Measurements from ENCODE around the gene NUCB2.

Gene NUCB2

DNA sequence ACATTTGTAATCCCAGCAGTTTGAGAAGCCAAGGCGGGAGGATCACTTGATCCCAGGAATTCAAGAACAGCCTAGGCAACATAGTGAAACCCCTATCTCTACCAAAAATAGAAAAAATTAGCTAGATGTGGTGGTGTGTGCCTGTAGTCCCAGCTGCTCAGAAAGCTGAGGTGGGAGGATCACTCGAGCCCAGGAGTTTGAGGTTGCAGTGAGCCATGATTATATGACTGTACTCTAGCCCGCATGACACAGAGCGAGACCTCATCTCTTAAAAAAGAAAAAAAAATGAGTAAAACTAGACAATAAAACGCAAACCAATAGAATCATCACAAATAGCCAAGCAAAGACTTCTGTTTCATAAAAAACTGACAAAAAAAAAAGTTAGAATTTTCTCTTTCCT is 21.8 kb downstream of the NUCB2 start:
- H3K4me2 ChIP-seq (ENCODE audit: low read length) = no peak overlapping the region
- no peak overlapping the region for H3K9ac ChIP-seq
- TF ChIP-seq, protein P1, sequence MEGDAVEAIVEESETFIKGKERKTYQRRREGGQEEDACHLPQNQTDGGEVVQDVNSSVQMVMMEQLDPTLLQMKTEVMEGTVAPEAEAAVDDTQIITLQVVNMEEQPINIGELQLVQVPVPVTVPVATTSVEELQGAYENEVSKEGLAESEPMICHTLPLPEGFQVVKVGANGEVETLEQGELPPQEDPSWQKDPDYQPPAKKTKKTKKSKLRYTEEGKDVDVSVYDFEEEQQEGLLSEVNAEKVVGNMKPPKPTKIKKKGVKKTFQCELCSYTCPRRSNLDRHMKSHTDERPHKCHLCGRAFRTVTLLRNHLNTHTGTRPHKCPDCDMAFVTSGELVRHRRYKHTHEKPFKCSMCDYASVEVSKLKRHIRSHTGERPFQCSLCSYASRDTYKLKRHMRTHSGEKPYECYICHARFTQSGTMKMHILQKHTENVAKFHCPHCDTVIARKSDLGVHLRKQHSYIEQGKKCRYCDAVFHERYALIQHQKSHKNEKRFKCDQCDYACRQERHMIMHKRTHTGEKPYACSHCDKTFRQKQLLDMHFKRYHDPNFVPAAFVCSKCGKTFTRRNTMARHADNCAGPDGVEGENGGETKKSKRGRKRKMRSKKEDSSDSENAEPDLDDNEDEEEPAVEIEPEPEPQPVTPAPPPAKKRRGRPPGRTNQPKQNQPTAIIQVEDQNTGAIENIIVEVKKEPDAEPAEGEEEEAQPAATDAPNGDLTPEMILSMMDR (IDR thresholded peaks at IDR 0.05) = no peak
- no peak overlapping the region for H2AFZ ChIP-seq
- no peaks in the 10 kb centered on the region for H3K79me2 ChIP-seq
- no peaks in the 10 kb centered on the region for H3K9me3 ChIP-seq (ENCODE audit: control insufficient read depth, low read length)
- H3K27ac ChIP-seq = no peak overlapping the region
- H3K4me1 ChIP-seq = peaks cover 3% of the 10 kb centered on the region
- H3K4me3 ChIP-seq (ENCODE audit: low read depth, low read length) = no peak overlapping the region
- no peaks in the 10 kb centered on the region for H3K36me3 ChIP-seq (ENCODE audit: control insufficient read depth, insufficient read depth, low read length)
- H3K27me3 ChIP-seq (ENCODE audit: control insufficient read depth, insufficient read depth, low read length) = no peaks in the 10 kb centered on the region

DNA sequence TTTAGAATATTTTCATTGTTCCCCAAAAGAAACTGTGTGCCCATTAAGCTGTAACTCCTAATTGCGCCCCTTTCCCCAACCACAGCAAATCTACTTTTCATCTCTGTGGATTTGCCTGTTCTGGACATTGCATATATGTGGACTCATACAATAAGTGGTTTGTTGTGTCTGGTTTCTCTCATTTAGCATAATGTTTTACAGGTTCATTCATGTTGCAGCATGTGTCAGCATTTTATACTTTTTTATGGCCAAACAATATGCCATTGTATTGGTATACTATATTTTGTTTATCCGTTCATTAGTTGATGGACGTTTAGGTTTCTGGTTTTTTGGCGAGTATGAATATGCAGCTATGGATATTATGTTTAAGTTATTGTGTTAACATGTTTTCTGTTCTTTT is 23.8 kb downstream of the NUCB2 start:
- H3K27ac ChIP-seq = no peak overlapping the region
- no peaks in the 10 kb centered on the region for H3K9me3 ChIP-seq (ENCODE audit: control insufficient read depth, low read length)
- H3K4me3 ChIP-seq (ENCODE audit: low read depth, low read length) = no peak overlapping the region
- no peaks in the 10 kb centered on the region for H3K27me3 ChIP-seq (ENCODE audit: control insufficient read depth, insufficient read depth, low read length)
- no peaks in the 10 kb centered on the region for H3K4me1 ChIP-seq
- no peak overlapping the region for H3K9ac ChIP-seq
- no peak overlapping the region for H3K4me2 ChIP-seq (ENCODE audit: low read length)
- no peaks in the 10 kb centered on the region for H3K79me2 ChIP-seq
- no peak overlapping the region for H2AFZ ChIP-seq
- TF ChIP-seq, protein P1 (IDR thresholded peaks at IDR 0.05) = no peak
- no peaks in the 10 kb centered on the region for H3K36me3 ChIP-seq (ENCODE audit: control insufficient read depth, insufficient read depth, low read length)

DNA sequence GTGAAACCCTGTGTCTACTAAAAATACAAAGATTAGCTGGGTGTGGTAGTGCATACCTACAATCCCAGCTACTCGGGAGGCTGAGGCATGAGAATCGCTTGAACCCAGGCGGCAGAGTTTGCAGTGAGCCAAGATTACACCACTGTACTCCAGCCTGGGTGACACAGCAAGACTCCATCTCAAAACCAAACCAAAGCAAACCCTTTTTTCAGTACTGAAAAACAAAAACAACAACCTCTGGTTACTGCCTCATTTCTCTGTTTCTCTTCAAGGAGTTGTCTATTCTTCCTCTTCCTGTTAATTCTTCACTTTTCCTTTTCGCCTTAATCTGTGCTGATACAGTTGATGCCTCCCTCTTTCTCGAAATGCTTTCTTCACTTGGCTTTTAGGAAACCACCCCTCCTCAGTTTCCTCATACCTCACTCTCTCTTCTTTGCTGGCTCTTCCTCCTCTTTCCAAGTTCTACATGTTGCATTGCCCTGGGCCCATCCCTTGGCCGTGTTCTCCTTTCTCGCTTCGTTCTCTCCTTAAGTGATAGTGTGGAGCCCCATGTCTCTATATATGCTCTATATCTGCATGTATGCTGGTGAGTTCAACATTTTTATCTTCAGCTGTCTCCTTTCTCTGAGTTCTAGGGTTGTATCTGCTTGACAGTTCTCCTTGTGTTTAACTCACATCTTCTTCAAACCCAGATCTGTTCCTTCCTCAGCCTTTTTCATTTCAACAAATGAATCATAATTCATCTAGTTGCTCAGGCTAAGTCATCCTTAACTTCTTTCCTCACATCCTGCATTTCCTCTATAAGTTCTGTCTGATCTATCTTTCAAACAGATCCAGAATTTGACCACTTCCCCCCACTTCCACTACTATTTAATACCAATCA is 37.1 kb downstream of the NUCB2 start:
- TF ChIP-seq, protein P1 (IDR thresholded peaks at IDR 0.05) = no peak
- Histone ChIP-seq H3K27me3 (ENCODE audit: control insufficient read depth, insufficient read depth, low read length) (no peaks in the 10 kb centered on the region), H3K36me3 (ENCODE audit: control insufficient read depth, insufficient read depth, low read length) (no peaks in the 10 kb centered on the region), H3K79me2 (no peaks in the 10 kb centered on the region), H3K9me3 (ENCODE audit: control insufficient read depth, low read length) (no peaks in the 10 kb centered on the region), H2AFZ (no peak overlapping the region), H3K4me1 (peaks cover 4% of the 10 kb centered on the region), H3K4me3 (ENCODE audit: low read depth, low read length) (no peak overlapping the region), H3K4me2 (ENCODE audit: low read length) (no peak overlapping the region), H3K9ac (no peak overlapping the region), H3K27ac (peak overlapping the region; percentile 76)

DNA sequence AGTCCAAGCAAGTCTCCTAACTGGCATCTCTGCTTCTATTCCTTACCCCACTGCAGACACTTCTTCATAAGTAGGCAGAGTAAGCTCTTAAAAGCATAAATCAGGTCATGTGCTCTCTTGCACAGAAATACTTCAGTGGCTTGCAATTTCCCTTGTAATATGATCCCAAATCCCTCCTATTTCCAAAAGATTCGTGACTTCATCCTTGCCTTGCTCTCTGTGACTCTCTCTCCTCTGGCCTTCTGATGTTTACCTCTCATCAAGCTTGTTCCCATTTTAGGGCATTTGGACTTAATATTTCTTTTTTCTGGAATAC is 37.7 kb downstream of the NUCB2 start:
- Histone ChIP-seq H3K4me1 (peaks cover 4% of the 10 kb centered on the region), H3K27ac (peak overlapping the region; percentile 76), H3K9ac (no peak overlapping the region), H2AFZ (no peak overlapping the region), H3K27me3 (ENCODE audit: control insufficient read depth, insufficient read depth, low read length) (no peaks in the 10 kb centered on the region), H3K4me2 (ENCODE audit: low read length) (no peak overlapping the region), H3K9me3 (ENCODE audit: control insufficient read depth, low read length) (no peaks in the 10 kb centered on the region), H3K79me2 (no peaks in the 10 kb centered on the region), H3K4me3 (ENCODE audit: low read depth, low read length) (no peak overlapping the region), H3K36me3 (ENCODE audit: control insufficient read depth, insufficient read depth, low read length) (no peaks in the 10 kb centered on the region)
- TF ChIP-seq, protein P1 (IDR thresholded peaks at IDR 0.05) = no peak

DNA sequence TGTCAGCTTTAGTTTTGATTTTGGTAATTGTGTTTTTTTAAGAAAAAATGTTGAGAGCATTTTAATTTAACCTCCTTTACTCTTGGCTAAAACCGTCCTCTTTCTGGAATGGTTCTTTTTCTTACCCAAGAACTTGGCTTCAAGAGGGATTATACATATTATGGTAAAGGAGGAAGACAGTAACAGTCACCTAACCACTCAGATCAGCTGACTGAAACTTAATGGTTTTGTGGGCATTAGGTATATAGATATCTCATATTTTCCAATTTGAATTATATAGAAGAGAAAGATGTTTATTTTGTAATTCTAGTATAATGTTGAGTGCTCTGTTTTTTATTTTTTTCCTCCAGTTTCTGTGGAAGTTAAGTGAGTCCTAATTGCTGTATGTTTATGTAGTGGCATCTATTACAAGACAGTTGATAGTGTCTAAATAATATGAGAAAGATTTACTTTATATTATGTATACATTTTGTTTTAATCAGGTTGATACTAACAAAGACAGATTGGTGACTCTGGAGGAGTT is 38.4 kb downstream of the NUCB2 start:
- Histone ChIP-seq H3K4me3 (ENCODE audit: low read depth, low read length) (no peak overlapping the region), H3K9me3 (ENCODE audit: control insufficient read depth, low read length) (no peaks in the 10 kb centered on the region), H3K27me3 (ENCODE audit: control insufficient read depth, insufficient read depth, low read length) (no peaks in the 10 kb centered on the region), H3K27ac (peak overlapping the region; percentile 76), H3K4me2 (ENCODE audit: low read length) (no peak overlapping the region), H3K9ac (no peak overlapping the region), H3K4me1 (peaks cover 4% of the 10 kb centered on the region), H3K79me2 (no peaks in the 10 kb centered on the region), H3K36me3 (ENCODE audit: control insufficient read depth, insufficient read depth, low read length) (no peaks in the 10 kb centered on the region), H2AFZ (no peak overlapping the region)
- TF ChIP-seq, protein P1 (IDR thresholded peaks at IDR 0.05) = no peak

Measured in parathyroid adenoma (tissue), 2 donors.